KMS-11 (cell line): ENCODE results near the gene BMI1.
"Not testable (repeated sequence)": the region's sequence is repeated elsewhere in the genome, so short reads cannot be mapped to it uniquely, and the experiment has no call there.

Source experiments
- H2AFZ ChIP-seq: fragments of 200-600 bp; sonication (generic); 2 replicates; pipeline ENCODE4 v1.6.1; 2016; ENCODE audit warnings: antibody characterized with exemption, mixed run types, low read depth
- H3K27ac ChIP-seq: fragments of 200-600 bp; sonication (generic); 2 replicates; pipeline ENCODE4 v1.6.1; 2016; ENCODE audit warnings: mild to moderate bottlenecking, mixed run types
- H3K27me3 ChIP-seq: fragments of 200-600 bp; sonication (generic); 2 replicates; pipeline ENCODE4 v1.6.1; 2017; ENCODE audit warnings: mild to moderate bottlenecking, low read depth, mixed run types, moderate library complexity; ENCODE audit not compliant: insufficient read depth
- H3K36me3 ChIP-seq: fragments of 200-600 bp; sonication (generic); 2 replicates; pipeline ENCODE4 v1.6.1; 2017; ENCODE audit warnings: mild to moderate bottlenecking, mixed run types; ENCODE audit not compliant: insufficient read depth
- H3K4me1 ChIP-seq: fragments of 200-600 bp; sonication (generic); 2 replicates; pipeline ENCODE4 v1.6.1; 2016; ENCODE audit warnings: mild to moderate bottlenecking, low read depth, mixed run types; ENCODE audit not compliant: poor library complexity, severe bottlenecking
- H3K4me2 ChIP-seq: fragments of 200-600 bp; sonication (generic); 2 replicates; pipeline ENCODE4 v1.7.0; 2016; ENCODE audit warnings: mild to moderate bottlenecking, mixed run types
- H3K4me3 ChIP-seq: fragments of 200-600 bp; sonication (generic); IDR thresholded peaks from 2 replicates; pipeline ENCODE4 v1.6.1; 2017; ENCODE audit warnings: low read depth, low read length, mixed read lengths; ENCODE audit not compliant: insufficient read depth
- H3K79me2 ChIP-seq: fragments of 200-600 bp; sonication (generic); 2 replicates; pipeline ENCODE4 v1.6.1; 2016; ENCODE audit warnings: low read depth, mixed run types; ENCODE audit not compliant: insufficient read depth
- H3K9ac ChIP-seq: fragments of 200-600 bp; sonication (generic); 2 replicates; pipeline ENCODE4 v1.6.1; 2016; ENCODE audit warnings: mild to moderate bottlenecking, mixed run types
- H4K20me1 ChIP-seq: fragments of 200-600 bp; sonication (generic); 2 replicates; pipeline ENCODE4 v1.6.1; 2016; ENCODE audit warnings: mild to moderate bottlenecking, mixed run types; ENCODE audit not compliant: insufficient read depth
- CTCF ChIP-seq: fragments of 200-600 bp; sonication (generic); conservative IDR thresholded peaks from 2 replicates; pipeline ENCODE4 v1.6.1; 2017; ENCODE audit warnings: low read depth, mild to moderate bottlenecking, antibody characterized with exemption, low read length, moderate library complexity, mixed read lengths

BMI1 gene

DNA sequence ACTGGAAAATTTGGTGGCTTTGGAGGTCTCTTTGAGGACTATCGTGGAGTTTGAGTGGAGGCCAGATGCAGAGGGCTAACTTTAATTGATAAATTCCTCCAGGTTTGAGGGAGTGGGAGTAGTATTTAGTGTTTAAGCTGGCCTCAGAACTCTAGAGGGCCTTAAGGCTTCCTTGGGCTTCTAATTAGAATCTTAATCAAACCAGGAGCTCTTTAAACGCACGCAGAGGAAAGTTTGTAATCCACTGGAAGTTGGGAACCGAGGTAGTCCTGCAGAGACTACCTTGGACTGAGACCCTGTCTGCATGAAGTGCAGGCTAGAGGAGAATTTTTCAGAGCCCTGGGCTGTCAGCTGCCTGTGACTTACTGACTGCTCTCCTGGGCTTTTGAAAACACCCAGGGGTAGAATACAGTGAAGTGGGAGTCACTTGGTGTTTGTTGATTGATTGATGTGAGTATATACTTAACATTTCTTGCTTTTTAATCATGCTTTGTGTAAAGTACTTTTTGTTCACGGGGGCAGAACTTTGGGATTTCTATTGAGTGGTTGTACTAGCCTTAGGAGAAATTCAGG is 30.3 kb downstream of the BMI1 start:
- Histone ChIP-seq H2AFZ (no peak overlapping the region), H3K4me1 (no peaks in the 10 kb centered on the region), H4K20me1 (no peaks in the 10 kb centered on the region), H3K27me3 (no peaks in the 10 kb centered on the region), H3K9ac (no peak overlapping the region), H3K27ac (no peak overlapping the region), H3K4me3 (no peak overlapping the region), H3K79me2 (no peaks in the 10 kb centered on the region), H3K4me2 (no peak overlapping the region), H3K36me3 (no peaks in the 10 kb centered on the region)
- no peak for TF ChIP-seq CTCF

DNA sequence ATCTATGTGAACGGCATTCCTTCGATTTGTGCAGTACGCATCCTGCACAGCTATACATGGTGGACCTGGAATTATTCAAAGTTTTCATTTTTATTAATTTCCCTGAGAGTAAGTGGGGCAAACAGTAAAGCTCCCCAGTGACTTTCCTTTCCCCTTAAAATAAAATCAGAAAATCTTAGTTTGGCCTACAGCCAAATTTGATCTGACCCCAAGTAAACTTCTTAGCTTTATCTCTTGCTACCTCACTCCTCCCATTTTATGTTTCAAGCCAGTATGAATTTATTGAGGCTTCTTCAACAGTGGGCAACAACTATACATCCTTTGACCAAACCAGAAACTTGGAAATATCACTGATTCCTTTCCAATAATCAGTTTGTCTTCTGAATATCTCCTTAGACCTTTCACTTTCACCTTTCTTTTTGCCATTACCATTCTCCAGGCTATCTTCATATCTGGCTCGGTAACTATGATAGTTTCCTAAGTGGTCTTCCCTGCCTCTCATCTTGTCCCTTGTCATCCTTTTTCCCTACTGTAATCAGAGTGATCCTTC is 35.5 kb downstream of the BMI1 start:
- Histone ChIP-seq H3K36me3 (no peaks in the 10 kb centered on the region), H3K27ac (no peak overlapping the region), H3K79me2 (no peaks in the 10 kb centered on the region), H2AFZ (no peak overlapping the region), H3K4me3 (no peak overlapping the region), H3K27me3 (no peaks in the 10 kb centered on the region), H4K20me1 (no peaks in the 10 kb centered on the region), H3K9ac (no peak overlapping the region), H3K4me2 (no peak overlapping the region), H3K4me1 (no peaks in the 10 kb centered on the region)
- TF ChIP-seq CTCF = no peak

- H3K27me3 ChIP-seq, H3K4me3 ChIP-seq, H3K36me3 ChIP-seq, H3K27ac ChIP-seq, H4K20me1 ChIP-seq, H3K79me2 ChIP-seq, H3K4me2 ChIP-seq, H3K4me1 ChIP-seq, H2AFZ ChIP-seq, H3K9ac ChIP-seq: not testable (repeated sequence)
Observed at GRCh38 chr10:22357770-22358169, 36.9 kb downstream of the BMI1 start.

- Histone ChIP-seq H3K9ac (no peak overlapping the region), H3K27me3 (no peaks in the 10 kb centered on the region), H2AFZ (no peak overlapping the region), H3K4me3 (no peak overlapping the region), H3K4me2 (no peak overlapping the region), H3K79me2 (no peaks in the 10 kb centered on the region), H3K27ac (no peak overlapping the region), H4K20me1 (no peaks in the 10 kb centered on the region), H3K36me3 (no peaks in the 10 kb centered on the region), H3K4me1 (peaks cover 35% of the 10 kb centered on the region)
- no peak for TF ChIP-seq CTCF
Observed at GRCh38 chr10:22363305-22363704, 42.4 kb downstream of the BMI1 start.

GRCh38 chr10:22364407-22365140 is 43.7 kb downstream of the BMI1 start:
- Histone ChIP-seq H3K4me3 (no peak overlapping the region), H4K20me1 (no peaks in the 10 kb centered on the region), H3K27ac (no peak overlapping the region), H3K9ac (no peak overlapping the region), H2AFZ (no peak overlapping the region), H3K79me2 (no peaks in the 10 kb centered on the region), H3K4me2 (no peak overlapping the region), H3K4me1 (peaks cover 35% of the 10 kb centered on the region), H3K36me3 (no peaks in the 10 kb centered on the region), H3K27me3 (no peaks in the 10 kb centered on the region)
- no peak for TF ChIP-seq CTCF
